Stimulated activated CD8-positive, alpha-beta memory T cell treated with anti-CD3 and anti-CD28 coated beads, Interleukin-7, amount 100 ng/mL, for 48 hours (primary cell): ENCODE measurements around the gene APBB1IP.
"Not testable (repeated sequence)": the region's sequence is repeated elsewhere in the genome, so short reads cannot be mapped to it uniquely, and the experiment has no call there.

ENCODE experiments used
- DNase-seq, 2 donors: peaks; one replicate each; pipeline ENCODE4 v3.0.0-alpha.2; 2020; ENCODE audit warnings: low read depth in 1 of 2; ENCODE audit errors: extremely low read depth in 1 of 2

Gene APBB1IP

DNA sequence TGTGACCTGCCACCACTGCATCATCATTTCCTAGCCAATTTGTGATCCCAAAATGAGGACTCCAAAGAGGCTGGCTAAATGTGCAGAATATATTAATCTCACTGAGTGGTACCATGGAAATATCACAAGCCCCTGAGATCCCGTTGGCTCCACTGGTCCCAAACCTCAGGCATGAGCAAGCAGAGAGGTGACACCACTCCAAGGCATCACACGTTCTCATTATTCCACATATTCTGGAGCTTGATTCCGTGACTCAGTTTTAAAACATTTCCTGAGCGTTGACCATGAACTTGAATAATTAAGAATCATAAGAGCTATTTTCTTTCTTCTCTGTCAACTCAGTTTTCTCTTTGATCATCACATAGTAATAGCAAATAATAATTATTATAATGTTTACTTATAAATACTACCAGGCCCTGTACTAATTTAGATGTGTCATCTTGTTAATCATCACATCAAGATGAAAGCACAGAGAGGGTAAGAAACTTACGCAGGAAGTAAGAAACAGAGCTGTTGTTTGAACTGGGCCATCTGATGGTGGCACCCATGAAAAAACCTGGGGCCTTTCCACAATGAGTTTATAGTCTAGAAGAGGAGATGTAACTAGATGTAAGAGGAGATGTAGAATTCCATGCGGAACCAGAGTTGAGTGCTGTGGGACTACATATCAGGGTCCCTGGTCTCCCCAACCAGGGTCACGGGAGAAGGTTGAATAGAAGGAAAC lies 3.5 kb downstream of the APBB1IP start:
- no peak for DNase-seq

DNA sequence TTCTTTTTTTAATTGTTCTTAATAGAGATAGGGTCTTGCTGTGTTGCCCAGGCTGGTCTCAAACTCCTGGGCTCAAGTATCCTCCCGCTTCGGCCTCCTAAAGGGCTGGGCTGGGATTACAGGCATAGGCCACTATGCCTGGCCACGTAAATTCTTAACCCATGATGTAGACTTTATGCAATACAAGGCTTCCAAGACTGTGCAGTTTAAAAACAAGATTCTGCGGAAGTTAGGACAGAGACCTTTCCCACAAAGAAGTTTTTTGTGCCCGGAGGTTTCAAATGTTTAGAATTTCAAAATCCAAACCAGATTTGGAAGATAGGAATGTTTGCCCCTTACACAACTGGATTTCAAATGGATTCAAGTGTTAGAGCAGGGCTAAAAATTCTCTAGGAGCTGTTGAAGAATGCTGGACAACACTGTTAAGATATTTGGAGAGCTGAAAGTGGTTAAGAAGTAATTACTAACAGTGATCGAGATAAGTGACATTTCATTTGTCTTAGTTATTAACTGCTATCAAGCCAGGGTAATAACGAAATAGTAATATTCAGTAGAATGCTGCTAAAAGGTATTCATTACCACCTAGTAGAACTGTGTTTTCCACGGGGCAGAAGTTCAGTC lies 7.4 kb downstream of the APBB1IP start:
- no peak for DNase-seq

DNA sequence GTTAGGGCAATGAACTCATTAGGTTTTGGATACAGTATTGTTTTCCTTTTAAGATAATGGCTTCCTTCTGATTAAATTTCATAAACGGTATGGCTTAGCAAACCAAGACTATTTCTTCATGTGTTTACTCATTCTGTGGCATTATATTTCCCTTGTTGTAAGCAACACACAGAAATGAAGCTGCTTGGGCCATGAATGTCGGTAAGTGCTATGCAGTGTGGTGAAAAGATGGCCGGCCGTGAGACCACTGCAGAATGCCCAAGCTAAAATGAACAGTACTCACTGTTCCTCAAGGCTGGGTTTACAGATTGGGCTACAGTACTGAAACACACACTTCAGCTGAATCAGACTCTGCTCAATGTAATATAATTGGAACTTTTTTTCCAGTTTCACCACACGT lies 8.1 kb downstream of the APBB1IP start:
- no peak for DNase-seq

DNA sequence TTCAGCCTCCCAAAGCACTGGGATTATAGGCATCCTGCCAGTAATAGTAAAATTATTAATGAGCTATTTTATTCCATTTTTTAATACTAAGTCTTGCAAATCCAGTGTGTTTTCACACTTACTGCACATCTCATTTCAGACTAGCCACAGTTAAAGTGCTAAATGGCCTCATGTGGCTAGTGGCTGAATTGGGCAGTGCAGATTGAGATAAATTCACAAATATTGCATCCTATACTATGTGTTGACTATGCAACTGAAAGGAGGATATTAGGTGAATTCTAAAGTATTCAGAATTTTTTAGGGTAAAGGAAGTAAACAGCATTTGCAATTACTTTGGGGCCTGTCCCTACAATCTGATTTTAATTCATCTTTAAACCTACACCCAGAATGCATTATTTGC lies 10.2 kb downstream of the APBB1IP start:
- no peak for DNase-seq

DNA sequence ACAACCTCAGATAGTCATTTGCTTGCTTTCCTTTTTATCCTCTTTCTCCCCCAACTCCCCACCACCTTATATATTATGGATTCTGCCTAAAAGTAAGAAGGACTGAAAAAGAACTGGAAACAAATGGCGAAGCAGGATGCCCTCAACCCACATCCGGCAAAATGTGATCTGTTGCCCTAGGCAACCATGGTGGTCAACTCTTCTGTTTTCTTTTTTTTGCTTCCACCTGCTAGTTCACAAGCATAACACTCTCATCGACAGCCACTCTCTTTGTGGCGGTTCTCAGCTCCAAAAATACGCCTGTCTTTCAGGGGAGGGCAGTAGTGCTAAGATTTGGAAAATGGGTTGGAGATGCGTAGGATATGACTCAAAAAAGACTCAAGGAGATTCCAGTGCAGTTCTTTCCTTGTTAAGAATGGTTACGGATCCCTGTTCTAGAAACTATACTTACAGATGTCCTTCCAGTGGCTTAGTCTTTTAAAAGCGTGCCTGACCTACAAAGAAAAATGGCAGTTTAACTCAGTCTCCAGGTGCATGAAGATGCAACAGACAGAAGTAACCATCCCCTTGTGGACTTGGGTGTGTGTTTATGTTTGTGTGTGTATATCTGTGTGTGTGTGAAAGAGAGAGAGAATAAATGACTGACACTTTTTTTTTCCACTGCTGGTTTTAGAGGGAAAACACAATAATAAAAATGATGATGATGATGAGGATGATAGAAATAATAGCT lies 10.7 kb downstream of the APBB1IP start:
- peak in 1 of 2 donors; percentile 54 for DNase-seq

DNA sequence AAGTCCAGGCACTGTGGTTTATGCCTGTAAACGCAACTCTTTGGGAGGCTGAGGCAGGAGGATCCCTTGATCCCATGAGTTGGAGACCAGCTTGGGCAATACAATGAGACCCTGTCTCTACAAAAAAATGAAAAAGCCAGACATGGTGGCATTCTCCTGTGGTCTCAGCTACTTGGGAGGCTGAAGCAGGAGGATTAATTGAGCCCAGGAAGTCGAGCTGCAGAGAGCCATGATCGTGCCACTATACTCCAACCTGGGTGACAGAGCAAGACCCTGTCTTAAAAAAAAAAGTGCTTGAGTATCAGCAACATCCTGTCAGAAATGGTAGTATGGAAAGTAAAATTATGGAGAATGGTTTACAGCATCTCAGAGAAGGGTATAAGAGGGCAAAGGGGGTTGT lies 11.6 kb downstream of the APBB1IP start:
- no peak for DNase-seq

DNA sequence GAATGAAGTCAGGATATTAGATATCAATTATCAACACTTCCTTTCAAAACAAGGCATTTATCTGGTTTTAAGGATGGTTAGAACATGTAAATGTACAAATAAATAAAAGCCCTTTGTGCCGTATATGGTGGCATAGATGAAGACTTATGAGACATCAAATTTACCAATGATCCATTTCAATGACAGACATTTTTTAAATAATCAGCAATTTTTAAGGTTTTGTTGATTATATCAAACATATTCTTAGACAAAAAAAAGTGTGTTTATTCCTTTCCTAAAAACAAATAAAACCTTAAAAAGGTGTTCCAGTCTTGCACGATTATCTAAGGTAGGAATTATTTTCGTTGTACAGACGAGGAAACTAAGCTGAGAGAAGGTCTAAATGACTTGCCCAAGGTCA lies 13.8 kb downstream of the APBB1IP start:
- no peak for DNase-seq

DNA sequence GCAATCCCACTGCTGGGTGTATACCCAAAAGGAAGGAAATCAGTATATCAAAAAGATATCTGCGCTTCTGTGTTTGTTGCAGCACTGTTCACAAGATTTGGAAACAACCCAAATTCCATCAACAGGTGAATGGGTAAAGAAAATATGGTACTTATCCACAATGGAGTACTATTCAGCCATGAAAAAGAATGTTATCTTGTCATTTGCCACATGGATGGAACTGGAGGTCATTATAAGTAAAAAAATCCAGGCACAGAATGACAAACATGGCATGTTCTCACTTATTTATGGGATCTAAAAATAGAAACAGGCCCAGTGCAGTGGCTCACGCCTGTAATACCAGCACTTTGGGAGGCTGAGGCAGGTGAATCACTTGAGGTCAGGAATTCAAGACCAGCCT lies 15.7 kb downstream of the APBB1IP start:
- DNase-seq = no peak

DNA sequence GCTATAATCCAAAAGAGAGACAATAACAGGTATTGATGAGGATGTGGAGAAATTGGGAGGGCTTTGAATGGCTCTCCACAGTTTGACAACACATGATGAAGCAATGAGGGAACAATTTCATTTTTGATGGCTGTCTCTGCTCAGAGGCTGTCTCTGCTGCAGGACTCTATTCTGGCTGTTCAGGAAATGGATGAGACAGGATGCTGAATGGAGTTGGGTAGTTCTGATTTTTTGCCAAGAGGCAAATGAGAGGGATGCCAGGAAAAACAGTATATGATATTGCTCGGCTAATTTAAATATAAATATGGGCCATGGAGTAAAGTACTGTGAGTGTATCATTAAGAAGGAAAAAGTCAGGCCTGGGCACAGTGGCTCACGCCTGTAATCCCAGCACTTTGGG lies 16.8 kb downstream of the APBB1IP start:
- DNase-seq = no peak

DNA sequence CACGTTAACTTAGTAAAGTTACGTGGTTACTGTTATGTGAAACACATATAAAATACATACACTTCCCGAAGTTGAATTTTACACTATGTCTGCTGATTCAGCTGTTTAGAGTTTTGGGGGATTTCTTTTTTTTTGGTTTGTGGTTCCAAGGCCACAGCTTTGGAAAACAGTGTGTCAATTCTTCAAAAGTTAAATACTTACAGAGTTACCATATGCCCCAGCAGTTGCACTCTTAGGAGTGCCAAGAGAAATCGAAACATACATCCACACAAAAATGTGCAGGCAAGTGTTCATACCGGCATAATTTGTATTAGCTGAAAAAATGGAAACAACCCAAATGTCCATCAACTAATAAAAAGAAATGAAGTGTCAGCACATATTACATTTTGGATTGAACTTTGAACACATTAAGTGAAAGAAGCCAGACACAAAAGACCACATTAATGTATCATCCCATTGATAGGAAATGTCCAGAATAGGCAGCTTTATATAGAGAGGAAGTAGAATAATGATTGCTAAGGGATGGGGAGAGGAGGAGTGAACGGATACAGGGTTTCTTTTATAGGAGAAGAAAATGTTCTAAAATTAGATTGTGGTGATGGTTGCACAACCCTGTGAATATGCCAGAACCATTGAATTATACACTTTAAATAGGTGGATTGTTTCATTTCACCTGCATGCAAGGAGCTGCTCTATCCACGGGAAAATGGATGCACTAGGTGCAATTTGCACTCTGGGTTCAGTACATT lies 17.6 kb downstream of the APBB1IP start:
- DNase-seq = no peak

DNA sequence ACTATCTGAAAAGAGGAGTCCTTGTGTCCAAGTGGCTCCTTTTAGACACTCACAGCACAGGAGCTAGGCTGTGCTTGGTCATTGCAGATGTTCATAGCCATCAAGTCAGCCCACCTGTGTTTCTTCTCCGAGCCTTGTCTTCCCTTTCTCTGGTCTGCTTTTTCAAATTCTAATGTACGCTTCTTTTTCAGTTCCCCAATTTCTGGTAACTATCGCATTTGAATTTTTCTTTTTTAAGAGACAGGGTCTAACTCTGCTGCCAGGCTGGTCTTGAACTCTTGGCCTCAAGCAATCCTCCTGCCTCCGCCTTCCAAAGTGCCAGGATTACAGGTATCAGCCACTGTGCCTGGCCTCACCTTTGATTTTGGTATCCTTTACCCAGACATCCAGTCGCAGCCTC lies 18.9 kb downstream of the APBB1IP start:
- DNase-seq = no peak

DNA sequence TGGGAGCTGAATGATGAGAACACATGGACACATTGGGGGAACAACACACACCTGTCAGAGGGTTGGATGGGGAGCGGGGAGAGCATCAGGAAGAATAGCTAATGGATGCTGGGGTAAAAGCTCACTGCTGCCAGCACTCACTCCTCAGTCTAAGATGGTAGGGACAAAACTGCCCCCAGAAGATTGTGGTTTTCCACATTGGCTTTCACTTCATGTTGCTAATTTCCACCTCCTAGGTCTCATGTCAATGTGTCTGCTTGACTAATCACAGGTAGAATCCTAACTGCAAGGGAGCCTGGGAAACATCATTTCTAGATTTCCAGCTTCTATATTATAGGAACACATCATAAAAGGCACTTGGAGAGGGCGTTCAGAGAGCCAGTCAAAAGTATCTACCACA lies 22.6 kb downstream of the APBB1IP start:
- no peak for DNase-seq

DNA sequence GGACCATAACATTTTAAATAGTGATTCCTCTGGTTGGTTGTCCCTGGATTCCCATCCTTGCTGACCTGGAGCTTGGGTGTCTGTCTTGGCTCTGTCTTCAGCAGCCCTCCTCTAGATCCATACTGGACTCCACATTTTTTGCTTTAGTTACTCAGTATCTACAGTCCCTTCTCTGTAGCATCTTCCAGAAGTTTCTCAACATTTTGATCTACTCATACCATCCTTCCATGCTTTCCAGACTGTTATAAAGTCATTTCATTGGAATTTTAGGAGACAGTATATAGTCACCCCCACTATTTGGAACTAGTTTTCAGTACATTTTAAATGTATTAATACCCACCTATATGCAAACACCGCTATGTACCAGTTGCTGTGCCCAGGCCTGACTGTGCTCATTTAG lies 25.8 kb downstream of the APBB1IP start:
- DNase-seq = no peak

DNA sequence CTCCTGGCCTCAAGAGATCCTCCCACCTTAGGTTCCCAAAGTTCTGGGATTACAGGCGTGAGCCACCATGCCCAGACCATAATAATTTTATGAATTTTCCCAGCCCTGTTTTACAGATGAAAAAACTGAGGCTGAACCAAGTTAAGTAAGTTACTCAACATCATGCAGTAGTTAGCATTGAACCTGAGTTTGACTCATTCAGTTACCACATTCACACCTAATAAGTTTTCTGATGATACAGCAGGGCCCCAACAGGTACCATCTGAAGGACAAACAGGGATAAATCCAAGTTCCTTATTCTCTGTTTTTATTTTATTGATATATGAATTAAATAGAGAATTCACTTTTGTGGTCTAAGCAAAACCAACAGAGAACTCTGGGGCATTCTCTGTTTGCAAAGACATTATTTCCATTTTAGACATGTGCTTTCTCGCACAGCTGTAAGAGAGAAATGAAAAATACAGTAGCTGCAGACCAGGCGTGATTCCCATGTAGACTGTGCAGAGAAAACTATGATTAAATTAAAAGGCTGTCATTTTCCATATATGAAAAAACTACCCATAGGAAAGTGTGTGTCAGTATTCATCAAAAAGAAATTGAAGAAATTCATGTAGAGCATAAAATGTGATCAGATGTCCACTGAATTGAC lies 26.6 kb downstream of the APBB1IP start:
- no peak for DNase-seq

DNA sequence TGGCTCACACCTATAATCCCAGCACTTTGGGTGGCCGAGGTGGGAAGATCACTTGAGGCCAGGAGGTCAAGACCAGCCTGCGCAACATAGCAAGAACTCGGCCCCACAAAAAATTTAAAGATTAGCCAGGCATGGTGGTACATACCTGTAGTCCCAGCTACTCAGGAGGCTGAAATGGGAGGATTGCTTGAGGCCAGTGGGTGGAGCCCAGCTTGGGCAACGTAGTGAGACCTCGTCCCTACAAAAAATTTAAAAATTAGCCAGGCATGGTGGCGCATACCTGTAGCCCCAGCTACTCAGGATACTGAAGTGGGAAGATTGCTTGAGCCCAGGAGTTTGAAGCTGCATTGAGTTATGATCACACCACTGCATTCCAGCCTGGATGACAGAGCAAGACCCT lies 28.4 kb downstream of the APBB1IP start:
- not testable (repeated sequence) for DNase-seq

DNA sequence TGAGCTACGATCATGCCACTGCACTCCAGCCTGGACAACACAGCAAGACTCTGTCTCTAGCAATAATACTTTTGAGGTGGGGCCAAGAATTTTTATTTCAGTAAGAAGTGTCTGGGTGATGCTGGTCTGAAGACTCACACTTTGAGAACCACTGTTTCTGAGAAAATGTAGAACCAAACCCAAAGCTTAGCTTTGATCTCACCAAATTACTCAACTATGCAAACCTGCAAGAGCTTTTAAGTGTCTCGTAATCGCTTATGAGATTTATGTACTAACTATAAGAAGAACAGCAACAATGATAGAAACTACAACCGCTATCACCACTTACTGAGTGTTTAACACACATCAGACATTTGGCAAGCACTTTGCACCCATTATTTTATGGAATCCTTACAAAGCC lies 29.5 kb downstream of the APBB1IP start:
- DNase-seq = no peak

DNA sequence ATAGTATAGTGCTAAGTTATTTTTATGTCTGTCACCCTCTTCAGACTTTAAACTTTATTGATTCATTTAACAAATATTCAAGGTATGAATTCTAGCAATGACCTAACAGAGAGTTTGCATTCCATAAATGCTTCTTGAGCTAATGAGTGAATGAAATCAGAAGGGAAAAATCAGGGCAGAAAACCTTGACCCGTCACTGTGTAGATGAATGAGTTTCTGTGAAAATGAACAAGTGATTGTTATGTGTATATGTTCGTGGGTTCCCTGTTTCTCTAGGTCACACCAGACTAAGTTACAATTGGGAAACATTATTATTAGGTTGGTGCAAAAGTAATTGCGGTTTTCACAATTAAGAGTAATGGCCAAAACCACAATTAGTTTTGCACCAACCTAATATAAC lies 30.1 kb downstream of the APBB1IP start:
- DNase-seq = no peak

DNA sequence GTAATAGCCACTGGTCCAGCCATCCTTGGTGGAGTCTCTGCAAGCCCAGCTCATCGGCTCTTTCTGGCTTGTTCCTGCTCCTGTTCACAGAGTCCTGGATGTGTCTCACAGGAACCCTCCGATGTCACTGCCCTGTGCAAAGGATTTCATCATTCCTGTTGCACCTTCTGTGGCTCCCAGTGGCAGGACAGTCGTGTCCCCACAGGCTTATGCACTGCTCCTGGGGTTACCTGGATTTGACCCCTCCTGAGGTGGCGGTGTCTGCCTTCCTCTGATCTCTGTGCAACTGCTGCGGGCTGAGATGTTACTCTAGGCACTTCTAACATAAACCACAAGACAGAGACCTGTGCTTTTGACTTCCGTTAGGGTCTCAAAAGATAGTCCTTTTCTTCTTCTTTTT lies 30.6 kb downstream of the APBB1IP start:
- no peak for DNase-seq

DNA sequence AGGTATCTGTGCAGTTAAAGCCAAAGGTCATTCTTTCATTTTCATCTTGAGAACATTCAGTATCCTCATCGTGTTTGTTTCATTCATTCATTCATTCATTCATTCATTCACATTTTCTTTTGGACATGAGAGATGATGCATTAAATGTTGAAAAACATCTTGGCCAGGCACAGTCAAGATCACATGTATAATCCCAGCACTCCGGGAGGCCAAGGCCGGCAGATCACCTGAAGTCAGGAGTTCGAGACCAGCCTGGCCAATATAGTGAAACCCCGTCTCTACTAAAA lies 34.3 kb downstream of the APBB1IP start:
- DNase-seq = no peak

DNA sequence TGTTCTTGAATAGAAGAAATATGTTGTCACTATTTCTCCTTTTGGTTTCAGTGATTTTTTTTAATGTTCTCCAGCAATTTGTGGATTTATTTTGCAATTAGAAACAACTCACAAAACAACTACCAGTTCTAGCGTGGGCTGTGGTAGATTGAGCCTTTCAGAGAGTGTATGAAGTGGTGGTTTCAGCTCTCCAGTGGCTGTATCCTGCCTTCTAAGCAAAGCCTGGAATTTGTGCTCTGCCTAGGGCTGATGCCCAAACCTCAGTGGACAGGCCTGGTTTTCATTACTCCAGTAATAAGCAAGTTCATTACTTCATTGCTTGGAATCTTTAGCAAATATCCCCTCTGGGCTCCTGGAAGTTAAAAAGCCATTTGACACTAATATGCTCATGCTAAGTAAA lies 35.9 kb downstream of the APBB1IP start:
- no peak for DNase-seq

DNA sequence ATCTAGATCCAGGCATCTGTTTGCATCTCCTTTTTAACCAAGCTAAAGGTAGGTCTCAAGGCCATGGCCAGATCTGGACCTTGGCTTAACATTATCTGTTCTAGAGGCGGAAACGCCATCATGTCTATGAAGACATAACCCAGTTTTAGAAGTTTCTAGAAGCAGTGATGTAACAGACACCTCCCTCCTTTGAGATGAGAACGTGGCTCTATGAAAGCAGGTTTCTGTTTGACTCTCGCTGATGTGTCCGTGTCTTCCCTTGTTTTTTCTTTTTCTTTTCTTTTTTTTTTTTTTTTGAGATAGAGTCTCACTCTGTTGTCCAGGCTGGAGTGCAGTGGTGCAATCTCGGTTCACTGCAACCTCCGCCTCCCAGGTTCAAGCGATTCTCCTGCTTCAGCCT lies 36.7 kb downstream of the APBB1IP start:
- DNase-seq = not testable (repeated sequence)
